NCI-H2029 (cell line): ENCODE measurements around the gene SLC38A5.

Experiments used
- DNase-seq: peaks from one replicate; lab custom pipeline; 2025; lab: John Stamatoyannopoulos, UW

The SLC38A5 gene

GRCh38 chrX:48491809-48492208 lies 21.7 kb upstream of the SLC38A5 start:
- DNase-seq = no peak

GRCh38 chrX:48490661-48491060 lies 20.6 kb upstream of the SLC38A5 start:
- no peak for DNase-seq

DNA sequence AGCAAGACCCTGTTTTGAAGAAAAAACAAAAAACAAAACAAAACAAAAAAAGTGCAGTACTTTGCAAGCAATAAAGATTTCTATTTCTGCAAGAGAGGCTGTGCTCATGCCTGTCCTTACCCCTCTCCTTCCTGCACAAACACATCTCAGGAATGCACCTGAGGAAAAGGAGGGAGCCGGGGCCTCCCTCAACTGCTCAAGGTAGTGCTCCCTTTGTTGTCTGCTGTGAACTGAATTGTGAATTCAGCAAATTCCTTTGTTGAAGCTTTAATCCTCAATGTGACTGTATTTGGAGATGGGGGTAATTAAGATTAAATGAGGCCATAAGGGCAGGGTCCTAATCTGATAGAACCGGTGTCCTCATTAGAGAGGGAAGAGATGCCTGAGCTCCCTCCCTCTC lies 19.8 kb upstream of the SLC38A5 start:
- no peak for DNase-seq

GRCh38 chrX:48489296-48489695 lies 19.2 kb upstream of the SLC38A5 start:
- no peak for DNase-seq

GRCh38 chrX:48488034-48488433 lies 18.0 kb upstream of the SLC38A5 start:
- DNase-seq = no peak

GRCh38 chrX:48487362-48487798 lies 17.3 kb upstream of the SLC38A5 start:
- DNase-seq = no peak

- no peak for DNase-seq
Observed at GRCh38 chrX:48482526-48482925, 12.5 kb upstream of the SLC38A5 start.

GRCh38 chrX:48480583-48480982 lies 10.5 kb upstream of the SLC38A5 start:
- DNase-seq = no peak

DNA sequence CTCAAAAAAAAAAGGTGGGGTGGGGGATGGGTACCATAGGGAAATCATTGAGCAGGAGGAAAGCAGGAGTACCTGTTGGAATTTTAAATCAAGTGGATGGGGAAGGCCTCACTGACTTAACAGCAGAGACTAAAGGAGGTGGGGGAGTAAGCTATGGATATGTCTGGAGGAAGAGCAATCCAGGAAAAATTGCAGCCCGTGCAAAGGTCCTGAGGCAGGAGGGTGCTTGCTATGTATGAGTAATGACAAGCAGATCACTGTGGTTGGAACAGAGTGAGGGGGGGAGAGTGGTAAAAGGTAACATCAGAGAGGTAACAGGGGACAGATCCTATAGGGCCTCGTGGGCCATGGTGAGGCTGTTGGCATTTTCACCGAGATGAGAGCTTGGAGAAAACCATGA lies 10.1 kb upstream of the SLC38A5 start:
- no peak for DNase-seq

GRCh38 chrX:48478806-48479205 lies 8.7 kb upstream of the SLC38A5 start:
- no peak for DNase-seq

- no peak for DNase-seq
Observed at GRCh38 chrX:48477960-48478755, 8.1 kb upstream of the SLC38A5 start.

DNA sequence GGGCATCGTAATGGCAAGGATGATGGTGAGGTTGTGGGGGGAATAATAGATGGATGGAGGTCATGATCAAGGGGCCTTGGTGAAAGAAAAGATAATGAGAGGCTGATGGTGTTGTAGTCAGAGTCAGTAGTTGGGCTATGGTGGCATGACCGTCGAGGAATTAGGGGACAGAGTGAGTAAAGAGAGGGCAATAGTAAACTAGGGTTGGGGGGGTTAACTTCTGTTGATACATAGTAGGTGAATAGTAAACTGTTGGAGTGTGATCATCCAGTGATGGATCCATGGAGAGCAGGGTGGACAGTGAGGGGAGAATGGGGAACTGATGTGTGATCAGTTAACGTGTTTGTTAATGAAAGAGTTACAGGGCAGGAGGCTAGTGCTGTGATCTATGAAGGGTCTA lies 6.9 kb upstream of the SLC38A5 start:
- no peak for DNase-seq

GRCh38 chrX:48475774-48476577 lies 5.9 kb upstream of the SLC38A5 start, which contains the start of gene FTSJ1:
FTSJ1 (plus strand) TSS chrX:48476199; CDS start chrX:48478048, 1,849 bp downstream.
- peak; percentile 62 for DNase-seq

GRCh38 chrX:48475296-48475695 lies 5.2 kb upstream of the SLC38A5 start:
- no peak for DNase-seq

DNA sequence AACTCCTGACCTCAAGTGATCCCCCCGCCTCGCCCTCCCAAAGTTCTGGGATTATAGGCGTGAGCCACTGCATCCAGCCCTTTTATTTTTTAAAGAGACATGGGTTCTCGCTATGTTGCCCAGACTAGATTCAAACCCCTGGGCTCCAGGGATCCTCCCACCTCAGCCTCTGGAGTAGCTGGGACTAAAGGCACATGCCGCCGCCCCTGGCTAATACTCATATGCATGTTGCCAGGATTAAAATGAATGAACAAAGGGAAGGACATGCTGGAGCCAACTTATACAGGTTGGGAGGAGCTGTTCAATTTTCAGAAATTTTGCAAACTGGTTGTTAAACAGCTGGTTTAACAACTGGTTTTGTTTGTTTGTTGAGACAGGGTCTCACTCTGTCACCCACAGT lies 4.5 kb upstream of the SLC38A5 start:
- no peak for DNase-seq

GRCh38 chrX:48474127-48474526 lies 4.1 kb upstream of the SLC38A5 start:
- no peak for DNase-seq

GRCh38 chrX:48473704-48473990 lies 3.6 kb upstream of the SLC38A5 start:
- DNase-seq = no peak

GRCh38 chrX:48472851-48473703 lies 3.0 kb upstream of the SLC38A5 start:
- DNase-seq = no peak

DNA sequence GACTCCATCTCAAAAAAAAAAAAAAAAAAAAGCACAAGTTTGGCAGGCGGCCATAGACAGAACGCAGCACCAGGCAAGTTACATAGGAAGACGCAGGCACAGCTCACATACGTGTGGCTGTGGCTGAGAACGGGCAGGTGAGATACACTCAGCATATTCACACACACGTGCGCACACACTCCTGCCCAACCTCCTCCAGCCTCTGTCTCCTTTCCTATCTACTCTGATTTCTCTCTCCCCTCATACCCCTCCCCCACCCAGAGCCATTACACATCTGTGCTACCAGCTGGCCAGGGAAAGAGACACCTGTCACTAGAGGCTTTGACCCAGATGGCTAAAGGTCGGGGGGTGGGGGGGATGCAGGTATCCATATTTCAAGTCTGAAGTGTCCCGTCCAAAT lies 2.2 kb upstream of the SLC38A5 start:
- no peak for DNase-seq

DNA sequence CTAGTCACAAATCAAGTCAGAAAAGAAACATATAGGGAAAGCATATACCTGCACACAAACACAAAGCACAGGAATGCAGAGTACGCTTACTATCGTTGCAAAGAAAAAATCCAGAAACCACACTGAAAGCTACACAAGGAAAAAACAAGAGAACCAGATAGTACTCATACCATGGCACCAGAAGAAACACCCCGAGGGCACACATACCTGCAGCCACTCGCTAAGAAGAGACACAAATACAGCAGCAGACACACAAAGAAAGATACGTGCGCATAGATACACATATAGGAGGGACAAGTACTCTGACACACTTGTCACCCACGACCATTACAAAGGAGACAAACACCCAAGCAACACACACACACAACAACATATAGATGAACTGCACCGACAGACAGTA lies 1.4 kb upstream of the SLC38A5 start:
- DNase-seq = no peak

- DNase-seq = no peak
Observed at GRCh38 chrX:48470833-48471118, 716 bp upstream of the SLC38A5 start.
